GM21737 (cell line): Measurements from ENCODE around the gene VMP1.
A peak's percentile ranks its signal among the peaks of the same experiment; 100 is the strongest.
"Not testable (repeated sequence)": the region's sequence is repeated elsewhere in the genome, so short reads cannot be mapped to it uniquely, and the experiment has no call there.

Source experiments
- ATAC-seq: cut with Tn5 transposase; IDR thresholded peaks from one replicate; pipeline ENCODE4 v1.9.1; 2021; ENCODE audit warnings: mild to moderate bottlenecking, moderate library complexity; ENCODE audit not compliant: unreplicated experiment

The VMP1 gene

DNA sequence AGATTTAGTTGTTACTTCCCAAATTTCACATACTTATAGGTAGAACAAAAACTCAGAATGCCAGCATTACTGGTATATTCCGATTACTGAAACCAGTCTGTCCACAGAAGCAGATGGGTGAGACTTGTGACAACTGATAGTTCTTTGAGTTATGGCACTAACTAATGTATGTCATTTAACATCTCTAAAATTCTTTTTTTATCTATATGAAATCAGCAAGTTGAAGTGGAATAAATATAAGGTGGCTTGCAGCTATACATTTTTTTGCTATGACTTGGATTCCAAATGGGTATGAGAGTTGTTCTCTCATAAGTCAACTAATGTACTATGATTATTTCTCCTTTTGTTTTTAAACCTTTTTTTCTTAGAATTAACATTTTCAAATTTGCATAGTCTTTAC is 69.1 kb downstream of the VMP1 start:
- no peak for ATAC-seq

DNA sequence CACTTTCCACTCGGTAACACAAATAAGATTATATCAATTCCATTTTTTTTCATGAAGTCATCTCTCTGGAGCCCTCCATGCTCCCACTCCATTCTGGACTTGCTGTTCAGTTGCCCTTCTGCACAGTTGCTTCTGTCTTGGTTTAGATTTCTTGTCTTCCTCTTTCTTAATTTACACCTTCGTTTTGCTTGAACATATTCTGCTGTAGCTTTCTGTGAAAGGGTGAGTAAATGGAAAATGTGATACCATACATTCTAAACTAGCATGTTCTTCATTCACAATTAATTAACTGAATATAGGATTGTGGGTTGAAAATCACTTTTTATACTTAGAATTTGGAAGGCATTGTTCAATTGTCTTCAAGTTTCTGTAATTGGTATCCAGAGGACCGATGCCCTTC is 69.6 kb downstream of the VMP1 start:
- ATAC-seq: no peak

DNA sequence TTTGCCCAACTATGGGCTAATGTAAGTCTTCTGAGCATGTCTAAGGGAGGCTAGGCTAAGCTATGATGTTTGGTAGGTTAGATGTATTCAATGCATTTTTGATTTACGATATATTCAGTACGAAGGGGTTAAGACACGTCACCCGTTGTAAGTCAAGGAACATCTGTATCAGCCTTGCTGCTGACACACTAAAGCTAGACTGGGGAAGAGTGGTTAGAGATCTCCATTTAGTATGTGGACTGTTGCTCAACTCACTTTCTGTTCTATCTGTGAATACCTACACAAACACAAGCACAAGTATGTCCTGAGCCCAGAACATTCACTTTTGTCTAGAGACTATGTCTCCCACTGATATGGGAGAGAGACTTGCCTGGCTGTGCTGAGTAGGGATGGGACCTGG is 71.5 kb downstream of the VMP1 start:
- no peak for ATAC-seq

DNA sequence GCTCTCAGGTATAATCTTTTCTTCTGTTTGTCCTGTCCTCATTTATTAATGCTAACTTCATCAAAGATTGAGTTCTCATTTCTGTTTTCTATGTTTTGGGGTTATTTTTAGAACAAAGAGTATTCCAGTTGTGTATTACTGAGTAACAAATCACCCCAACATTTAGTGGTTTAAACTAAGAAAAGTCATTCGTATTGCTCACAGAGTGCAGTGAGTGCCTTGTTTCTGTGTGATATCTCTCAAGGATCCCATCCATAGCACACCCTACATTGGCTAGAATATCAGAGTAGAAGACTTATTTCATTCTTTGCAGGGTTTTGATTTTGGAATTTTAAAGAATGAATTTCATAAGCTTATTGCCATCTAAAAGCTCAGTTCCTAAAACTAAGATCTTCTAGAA is 72.1 kb downstream of the VMP1 start:
- ATAC-seq: no peak

DNA sequence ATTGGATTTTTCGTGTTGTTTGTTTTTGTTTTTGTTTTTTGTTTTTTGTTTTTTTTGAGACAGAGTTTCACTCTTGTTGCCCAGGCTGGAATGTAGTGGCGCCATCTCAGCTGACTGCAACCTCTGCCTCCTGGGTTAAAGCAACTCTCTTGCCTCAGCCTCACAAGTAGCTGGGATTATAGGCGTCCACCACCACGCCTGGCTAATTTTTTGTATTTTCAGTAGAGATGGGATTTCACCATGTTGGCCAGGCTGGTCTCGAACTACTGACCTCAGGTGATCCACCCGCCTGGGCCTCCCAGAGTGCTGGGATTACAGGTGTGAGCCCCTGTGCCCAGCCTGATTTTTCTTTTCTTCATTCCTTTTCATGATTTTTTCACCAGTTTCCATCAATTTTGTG is 73.1 kb downstream of the VMP1 start:
- ATAC-seq: not testable (repeated sequence)

DNA sequence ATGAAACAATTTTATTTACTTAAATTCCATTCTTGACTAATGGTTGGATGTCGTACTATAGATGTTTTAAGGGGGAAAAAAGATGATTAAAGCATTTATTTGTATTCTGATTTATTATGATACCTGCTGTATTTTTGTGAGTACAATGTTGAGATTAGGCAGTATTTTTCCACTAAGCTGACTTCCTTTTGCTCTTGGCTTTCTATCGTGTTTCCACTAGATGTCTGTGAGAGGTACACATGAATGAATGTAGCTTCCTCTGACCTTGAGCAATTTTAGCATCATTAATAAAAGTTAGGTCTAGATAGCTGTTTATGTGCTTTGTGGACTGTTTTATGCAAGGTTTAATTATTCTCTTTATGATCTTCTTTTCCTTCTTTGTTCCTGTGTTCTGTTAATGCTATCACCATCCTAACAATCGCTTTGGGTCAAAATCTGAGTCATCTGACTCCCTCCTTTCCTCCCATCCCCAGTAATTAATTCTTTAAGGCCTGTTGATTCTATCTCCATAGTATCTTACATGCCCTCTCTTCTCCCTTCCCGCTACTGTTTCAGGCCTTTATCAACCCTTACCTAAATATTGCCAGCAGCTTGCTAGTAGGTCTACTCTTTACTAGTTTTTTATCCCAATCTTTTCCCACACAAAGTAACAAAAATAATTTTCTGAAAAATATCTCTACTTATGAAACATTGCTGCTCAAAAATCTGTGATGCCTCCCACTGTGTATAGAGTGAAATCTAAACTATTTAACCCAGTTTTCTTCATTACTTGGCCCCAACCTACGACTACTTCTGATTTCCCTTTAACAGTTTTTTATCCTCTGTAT is 76.0 kb downstream of the VMP1 start:
- no peak for ATAC-seq

DNA sequence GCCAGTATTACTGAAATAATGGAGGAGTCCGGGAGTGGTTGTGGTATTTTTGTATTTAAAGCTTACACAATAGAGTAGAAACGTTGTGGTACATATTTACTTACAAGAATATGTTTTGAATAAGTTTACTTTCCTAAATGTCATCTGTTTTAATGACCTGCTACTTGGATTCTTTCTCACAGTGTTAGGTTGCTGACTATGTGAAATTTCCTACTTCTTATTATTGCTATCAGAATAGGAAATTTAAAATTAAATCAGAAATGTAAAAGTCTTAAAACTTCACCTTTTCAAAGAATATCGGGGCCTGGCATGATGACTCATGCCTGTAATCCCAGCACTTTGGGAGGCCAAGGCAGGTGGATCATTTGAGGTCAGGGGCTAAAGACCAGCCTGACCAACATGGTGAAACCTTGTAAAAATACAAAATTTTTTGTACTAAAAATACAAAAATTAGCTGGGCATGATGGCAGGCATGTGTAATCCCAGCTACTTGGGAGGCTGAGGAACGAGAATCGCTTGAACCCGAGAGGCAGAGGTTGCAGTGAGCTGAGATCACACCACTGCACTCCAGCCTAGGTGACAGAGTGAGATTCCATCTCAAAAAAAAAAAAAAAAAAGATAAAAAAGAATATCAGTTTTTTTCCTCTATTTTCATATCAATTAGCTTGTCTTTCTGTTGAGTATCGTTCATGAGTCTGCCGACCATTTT is 77.8 kb downstream of the VMP1 start:
- ATAC-seq: no peak

DNA sequence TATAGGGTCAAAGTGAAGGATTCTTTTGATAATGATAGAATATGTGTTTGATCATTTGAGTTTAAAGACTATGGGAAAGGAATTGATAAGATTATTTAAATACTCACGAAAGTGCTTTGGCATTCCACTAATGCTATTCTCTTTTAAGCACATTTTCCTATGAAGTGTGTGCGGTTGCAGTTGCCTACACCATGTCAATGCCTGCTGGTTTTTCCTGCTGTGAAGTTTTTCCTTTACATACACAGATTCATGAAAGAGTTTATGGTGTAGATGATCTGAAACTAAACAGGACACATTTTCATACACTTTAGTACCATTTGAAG is 78.7 kb downstream of the VMP1 start:
- ATAC-seq: no peak

DNA sequence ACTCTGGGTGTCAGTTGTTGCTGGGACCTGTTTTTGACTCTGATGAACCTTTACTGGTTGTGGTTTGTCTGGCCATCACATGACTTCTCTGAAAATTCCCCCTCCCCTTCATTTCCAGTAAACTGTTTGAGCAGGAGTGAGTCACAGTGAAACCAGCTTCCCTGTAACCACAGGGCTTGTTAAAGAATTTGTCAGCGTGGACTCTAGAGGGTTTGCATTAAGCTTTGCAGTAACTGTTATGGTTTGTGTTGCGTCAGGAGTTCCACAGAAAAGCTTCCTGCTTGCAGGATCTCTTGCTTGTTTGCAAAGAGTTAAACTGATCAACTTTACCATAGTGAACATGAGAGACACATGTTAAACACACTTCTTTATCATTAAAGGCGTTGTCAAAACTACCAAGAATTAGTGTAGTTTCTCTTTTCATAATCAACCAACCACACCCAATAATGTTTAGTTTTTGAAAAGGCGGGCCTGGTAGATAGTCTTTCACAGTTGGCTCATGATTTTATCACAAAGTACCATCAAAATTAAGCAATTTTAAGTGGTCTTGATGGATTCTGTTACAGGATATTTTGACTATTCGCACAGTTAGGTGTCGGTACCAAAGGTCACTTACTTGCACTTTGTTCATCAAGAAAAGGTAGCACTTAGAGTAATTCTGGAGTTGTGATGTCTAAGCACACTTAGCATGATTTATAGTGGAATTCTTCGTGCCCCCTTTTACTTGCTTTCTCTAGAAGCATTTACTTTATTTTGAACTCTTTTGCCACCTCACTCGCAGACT is 79.3 kb downstream of the VMP1 start:
- ATAC-seq: peak; percentile 92

DNA sequence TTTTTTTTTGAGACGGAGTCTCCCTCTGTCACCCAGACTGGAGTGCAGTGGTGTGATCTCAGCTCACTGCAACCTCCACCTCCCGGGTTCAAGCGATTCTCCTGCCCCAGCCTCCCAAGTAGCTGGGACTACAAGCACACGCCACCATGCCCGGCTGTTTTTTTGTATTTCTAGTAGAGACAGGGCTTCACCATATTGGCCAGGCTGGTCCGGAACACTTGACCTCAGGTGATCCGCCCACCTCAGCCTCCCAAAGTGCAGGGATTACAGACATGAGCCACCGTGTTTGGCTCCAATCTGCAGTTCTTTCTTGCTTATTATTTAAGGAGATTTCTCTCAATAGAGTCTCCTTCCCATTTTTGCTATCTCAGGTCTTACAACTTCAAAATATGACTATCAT is 82.4 kb downstream of the VMP1 start:
- not testable (repeated sequence) for ATAC-seq

DNA sequence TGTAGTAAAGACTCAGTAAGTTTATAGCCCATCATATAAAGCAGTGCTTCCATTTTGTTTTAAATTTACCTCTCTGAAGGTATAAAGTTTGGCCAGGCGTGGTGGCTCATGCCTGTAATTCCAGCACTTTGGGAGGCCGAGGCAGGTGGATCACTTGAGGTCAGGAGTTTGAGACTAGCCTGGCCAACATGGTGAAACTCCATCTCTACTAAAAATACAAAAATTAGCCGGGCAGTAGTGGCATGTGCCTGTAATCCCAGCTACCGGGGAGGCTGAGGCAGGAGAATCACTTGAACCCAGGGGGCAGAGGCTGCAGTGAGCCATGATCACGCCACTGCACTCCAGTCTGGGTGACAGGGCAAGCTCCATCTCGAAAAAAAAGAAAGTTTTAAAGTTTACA is 83.0 kb downstream of the VMP1 start:
- not testable (repeated sequence) for ATAC-seq

DNA sequence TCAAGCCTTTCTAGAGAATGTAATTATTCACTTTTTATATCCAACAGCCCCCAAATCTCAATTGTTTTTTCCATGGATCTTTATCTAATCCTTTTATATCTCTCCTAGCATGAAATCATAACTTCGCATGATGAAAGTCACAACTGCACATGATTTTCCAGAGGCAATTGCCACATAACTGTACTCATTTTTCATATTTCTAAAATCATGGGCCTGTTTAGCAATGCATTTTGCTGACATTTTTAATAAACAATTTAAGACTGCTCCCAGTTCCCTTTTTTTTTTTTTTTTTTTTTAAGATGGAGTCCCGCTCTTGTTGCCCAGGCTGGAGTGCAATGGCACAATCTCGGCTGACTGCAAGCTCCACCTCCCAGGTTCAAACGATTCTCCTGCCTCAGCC is 83.5 kb downstream of the VMP1 start:
- no peak for ATAC-seq

DNA sequence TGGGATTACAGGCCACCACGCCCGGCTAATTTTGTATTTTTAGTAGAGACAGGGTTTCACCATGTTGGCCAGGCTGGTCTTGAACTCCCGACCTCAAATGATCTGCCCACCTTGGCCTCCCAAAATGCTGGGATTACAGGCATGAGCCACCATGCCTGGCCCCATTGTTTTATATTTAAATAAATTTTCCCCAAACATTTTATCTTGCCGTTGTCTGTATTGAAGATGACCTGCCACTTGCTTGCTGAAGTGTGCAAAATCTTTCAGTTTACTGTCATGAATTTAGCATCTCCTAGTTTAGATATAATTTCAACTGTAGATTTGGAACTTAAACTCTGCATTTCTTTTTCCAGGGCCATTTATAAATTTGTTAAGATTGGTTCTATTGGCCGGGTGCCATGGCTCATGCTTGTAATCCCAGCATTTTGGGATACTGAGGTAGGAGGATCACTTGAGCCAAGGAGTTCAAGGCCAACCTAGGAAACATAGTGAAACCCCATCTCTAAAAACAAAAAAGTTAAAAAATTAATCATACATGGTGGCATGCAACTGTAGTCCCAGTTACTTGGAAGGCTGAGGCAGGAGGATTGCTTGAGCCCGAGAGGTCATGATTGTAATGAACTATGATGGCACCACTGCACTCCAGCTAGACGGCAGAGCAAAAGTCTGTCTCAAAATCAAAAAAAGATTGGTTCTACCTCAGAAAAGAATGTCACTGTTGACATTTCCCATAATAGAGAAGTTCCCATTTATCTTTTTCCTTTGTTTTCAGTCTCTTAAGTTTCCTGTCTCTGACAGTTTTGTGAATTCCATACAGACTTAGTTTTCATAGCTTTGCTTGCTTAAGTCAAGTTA is 84.4 kb downstream of the VMP1 start:
- no peak for ATAC-seq

DNA sequence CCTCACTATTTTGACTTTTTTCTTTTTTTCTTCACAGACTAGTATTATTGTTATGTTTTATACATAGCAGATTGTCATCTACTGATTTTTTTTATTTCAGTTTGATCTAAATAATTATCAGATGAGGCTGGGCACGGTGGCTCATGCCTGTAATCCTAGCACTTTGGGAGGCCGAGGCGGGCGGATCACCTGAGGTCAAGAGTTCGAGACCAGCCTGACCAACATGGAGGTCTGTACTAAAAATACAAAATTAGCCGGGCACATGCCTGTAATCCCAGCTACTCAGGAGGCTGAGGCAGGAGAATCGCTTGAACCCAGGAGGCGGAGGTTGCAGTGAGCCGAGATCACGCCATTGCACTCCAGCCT is 85.0 kb downstream of the VMP1 start:
- ATAC-seq: not testable (repeated sequence)

DNA sequence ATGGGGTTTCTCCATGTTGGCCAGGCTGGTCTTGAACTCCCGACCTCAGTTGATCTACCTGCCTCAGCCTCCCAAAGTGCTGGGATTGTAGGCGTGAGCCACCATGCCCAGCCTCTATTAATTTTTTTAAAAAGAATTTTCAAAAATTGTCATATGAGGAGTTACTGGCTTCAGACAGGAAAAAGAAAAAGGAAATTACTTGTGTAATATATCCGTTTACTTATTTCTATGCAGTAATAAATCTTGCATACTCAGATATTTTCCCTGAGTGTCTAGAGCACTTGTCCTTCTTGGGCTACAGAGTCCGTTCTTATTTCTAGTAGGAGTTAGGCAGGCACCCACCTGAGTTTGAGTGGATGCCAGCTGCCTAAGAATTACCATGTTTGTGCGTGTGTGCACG is 85.8 kb downstream of the VMP1 start:
- no peak for ATAC-seq

DNA sequence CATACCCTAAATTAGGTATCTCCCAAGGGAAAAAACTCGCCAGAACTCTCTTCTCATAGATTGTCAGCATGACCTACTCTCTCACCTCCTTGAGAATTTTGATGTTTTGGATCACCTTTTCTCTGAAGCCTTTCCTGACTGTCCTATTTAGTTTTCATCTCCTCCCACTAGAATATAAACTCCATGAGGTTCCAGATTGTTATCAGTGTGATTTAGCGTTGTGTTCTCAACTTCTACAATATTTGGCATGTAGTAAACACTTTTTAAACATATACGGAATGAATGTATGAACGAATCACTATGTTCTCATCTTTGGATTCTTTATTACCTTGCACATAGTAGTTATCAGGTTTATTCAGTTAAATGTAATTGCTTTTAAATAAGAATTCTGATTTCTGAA is 88.7 kb downstream of the VMP1 start:
- ATAC-seq: no peak

DNA sequence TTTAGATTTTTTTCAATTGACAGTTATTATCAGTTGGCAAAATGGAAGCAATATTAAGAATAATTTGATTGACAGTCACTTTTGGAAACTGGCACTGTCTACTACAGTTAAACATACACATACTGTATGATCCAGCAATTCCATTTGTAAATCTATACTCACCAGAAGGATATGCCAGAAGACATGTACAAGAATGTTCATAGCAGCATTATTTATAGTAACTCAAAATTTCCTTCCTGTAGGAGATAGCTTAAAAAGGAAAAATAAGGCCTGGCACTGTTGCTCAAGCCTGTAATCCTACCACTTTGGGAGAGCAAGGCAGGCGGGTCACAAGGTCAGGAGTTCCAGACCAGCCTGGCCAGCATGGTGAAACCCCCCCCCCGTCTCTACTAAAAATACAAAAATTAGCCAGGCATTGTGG is 89.3 kb downstream of the VMP1 start:
- no peak for ATAC-seq

DNA sequence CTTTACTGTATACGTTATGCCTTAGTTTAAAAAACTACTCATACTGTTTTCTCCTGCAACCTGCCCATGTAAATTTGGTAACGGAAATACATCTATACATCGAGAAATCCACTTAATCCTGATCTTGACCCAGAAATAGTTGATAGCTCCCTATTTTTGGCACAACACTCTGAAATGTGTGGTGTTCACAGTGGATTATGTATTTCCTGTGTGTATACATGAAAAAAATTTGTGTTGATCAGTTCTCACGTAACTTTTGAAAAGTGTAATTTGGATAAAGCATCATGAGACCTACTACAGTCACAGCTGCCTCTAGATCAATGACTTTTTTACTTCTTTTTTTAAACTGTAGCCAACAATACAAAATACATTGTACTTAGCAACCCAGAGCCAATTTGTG is 90.7 kb downstream of the VMP1 start:
- no peak for ATAC-seq

DNA sequence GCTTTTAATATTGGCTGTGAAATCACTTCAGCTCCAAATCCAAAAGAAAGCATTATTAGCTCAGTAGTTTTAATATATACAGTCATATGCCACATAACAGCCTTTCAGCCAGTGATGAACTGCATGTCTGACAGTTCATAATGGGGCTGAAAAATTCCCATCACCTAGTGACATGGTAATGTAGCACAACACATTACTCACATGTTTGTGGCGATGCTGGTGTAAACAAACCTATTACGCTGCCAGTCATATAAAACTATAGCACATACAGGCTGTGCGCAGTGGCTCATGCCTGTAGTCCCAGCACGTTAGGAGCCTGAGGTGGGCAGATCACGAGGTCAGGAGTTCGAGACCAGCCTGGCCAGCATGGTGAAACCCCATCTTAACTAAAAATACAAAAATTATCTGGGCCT is 93.1 kb downstream of the VMP1 start:
- ATAC-seq: no peak

DNA sequence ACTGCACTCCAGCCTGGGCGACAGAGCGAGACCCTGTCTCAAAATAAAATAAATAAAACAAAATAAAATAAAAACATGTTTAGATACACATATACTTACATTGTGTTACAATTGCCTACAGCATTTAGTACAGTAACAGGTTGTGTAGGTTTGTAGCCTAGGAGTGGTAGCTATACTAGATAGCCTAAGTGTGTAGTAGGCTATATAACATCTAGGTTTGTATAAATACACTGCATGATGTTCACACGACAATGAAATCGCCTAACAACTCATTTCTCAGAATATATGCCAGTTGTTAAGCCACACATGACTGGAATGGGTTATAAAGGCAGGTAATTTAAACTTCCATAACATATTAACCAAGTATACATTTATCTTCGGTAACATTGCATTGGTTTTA is 94.7 kb downstream of the VMP1 start:
- no peak for ATAC-seq

DNA sequence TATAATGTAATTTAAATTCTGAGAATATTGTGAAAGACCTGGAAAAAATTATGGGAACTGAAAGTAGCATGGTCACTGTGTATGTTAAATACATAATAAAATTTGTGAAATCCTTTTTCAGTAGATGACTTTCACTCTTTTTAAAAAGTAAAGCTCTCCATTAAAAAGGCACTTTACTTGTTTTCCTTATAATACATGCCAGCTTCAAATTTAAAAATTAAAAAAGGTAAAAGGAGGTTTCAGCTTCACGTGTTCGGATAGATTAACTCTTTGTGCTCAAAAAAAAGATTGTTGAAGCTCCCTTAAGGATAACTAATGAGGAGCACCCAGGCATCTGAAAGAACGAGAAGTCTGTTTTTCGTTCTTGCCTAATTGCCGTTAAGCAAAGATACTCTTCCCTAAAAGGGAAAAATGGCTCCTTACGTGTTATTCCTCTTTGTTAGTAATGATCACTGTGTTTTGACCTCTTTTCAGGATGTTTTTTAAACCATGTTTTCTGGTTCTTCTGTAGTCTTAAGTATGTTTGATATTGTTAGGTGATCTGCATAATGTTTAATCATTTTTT is 97.5 kb downstream of the VMP1 start:
- ATAC-seq: no peak
